ENCODE data around the gene MATN3.
A peak's percentile ranks its signal among the peaks of the same experiment; 100 is the strongest.

MATN3 gene

GRCh38 chr2:20015482-20016083 is 3.1 kb upstream of the MATN3 start:
- peak; percentile 50 for TF ChIP-seq CTCF (conservative IDR thresholded peaks at IDR 0.05; ENCODE audit: low read depth, low read length)
- no peak overlapping the region for H3K4me3 ChIP-seq (ENCODE audit: low read length)
- DNase-seq (ENCODE audit: low read depth) = no peak

- TF ChIP-seq CTCF (conservative IDR thresholded peaks at IDR 0.05; ENCODE audit: low read depth, low read length) = no peak
- DNase-seq (ENCODE audit: low read depth) = no peak
- H3K4me3 ChIP-seq (ENCODE audit: low read length) = peak overlapping the region; percentile 45
Measured at GRCh38 chr2:20013126-20013849, 820 bp upstream of the MATN3 start.

DNA sequence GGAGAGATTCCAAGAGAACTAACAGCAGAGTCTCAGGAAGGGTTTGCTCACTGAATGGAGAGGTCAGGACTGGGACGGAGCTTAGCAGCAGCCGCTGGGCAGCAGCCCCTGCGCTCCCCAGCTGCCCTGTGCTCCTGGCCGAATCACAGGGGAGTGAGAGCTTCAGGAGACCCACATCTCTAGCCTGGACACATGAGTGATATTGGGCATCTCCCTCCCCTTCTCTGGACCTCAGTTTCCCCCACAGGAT is 511 bp downstream of the MATN3 start:
- no peak for DNase-seq (ENCODE audit: low read depth)
- TF ChIP-seq CTCF (conservative IDR thresholded peaks at IDR 0.05; ENCODE audit: low read depth, low read length) = no peak
- peak overlapping the region; percentile 45 for H3K4me3 ChIP-seq (ENCODE audit: low read length)

DNA sequence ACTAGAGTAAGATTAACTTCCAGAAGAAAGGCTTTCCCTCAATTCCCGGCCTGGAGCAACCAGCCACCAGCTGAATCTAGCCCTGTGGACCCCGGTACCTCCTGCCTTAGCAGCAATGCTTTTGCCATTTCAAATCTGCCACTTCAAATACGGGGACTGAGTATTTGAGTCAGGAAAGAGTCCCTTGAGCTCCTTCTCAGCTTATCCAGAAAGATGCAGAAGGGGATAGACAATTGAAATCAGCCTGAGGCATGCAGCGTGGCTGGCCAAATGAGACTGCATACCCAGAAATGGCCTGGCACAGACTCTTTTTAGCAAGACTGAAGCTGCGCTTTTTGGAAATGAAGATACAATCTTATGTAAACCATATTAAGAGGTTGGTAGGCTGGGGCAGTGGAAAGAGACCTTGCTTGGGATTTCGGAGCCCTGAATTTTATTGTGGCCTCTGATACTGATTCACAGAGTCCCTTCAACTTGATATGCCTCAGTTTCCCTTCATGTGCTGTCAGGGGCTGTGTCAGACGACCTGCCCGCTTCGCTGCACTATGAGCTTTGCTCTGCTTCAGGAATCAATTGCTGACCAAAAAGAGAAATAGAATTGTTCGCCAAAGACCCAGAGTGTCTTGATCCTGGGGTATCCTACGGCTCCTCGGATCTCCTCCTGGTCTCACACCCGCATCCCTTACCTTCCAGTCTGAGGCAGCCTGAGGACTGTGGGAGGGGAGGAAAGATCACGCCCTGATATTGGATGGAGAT is 1.0 kb downstream of the MATN3 start:
- peak overlapping the region; percentile 45 for H3K4me3 ChIP-seq (ENCODE audit: low read length)
- TF ChIP-seq CTCF (conservative IDR thresholded peaks at IDR 0.05; ENCODE audit: low read depth, low read length) = no peak
- no peak for DNase-seq (ENCODE audit: low read depth)

GRCh38 chr2:20008703-20009102 is 3.8 kb downstream of the MATN3 start:
- TF ChIP-seq CTCF (conservative IDR thresholded peaks at IDR 0.05; ENCODE audit: low read depth, low read length) = no peak
- DNase-seq (ENCODE audit: low read depth) = no peak
- H3K4me3 ChIP-seq (ENCODE audit: low read length) = no peak overlapping the region

DNA sequence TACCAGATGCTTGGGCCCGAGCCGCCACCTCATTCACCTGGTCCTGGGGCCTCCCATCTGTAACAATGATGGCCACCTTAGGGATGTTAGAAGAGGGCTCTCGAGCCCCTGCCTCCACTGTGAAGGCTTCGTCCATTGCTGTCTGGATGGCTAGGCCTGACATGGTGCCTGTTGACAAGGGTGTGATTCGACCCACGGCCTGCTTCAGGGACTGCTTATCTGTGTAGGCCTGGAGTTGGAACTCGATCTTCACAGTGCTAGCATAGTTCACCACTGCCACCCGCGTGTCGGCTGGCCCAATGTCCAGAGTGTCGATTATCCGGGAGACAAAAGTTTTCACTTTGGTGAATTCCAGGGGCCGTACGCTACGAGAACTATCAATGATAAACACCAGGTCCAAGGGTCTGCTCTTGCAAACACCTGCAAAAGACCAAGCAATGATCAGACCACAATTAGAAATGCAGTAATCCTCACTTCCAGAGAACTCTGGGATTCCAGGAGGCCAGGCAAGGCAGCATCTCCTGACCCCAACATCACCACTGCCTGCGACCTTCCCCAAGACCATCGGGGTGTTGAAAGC is 6.5 kb downstream of the MATN3 start:
- H3K4me3 ChIP-seq (ENCODE audit: low read length) = no peak overlapping the region
- no peak for TF ChIP-seq CTCF (conservative IDR thresholded peaks at IDR 0.05; ENCODE audit: low read depth, low read length)
- no peak for DNase-seq (ENCODE audit: low read depth)
